ENCODE results near the gene PAX5.

- TF ChIP-seq YY1 (IDR thresholded peaks at IDR 0.05; ENCODE audit: low read depth) (no peak), EGR1 (IDR thresholded peaks at IDR 0.05) (no peak), MAX (IDR thresholded peaks at IDR 0.05) (no peak)
Observed at GRCh38 chr9:36950389-36950788, 83.7 kb downstream of the PAX5 start.
